ENCODE results near the gene CYBRD1.

The CYBRD1 gene

DNA sequence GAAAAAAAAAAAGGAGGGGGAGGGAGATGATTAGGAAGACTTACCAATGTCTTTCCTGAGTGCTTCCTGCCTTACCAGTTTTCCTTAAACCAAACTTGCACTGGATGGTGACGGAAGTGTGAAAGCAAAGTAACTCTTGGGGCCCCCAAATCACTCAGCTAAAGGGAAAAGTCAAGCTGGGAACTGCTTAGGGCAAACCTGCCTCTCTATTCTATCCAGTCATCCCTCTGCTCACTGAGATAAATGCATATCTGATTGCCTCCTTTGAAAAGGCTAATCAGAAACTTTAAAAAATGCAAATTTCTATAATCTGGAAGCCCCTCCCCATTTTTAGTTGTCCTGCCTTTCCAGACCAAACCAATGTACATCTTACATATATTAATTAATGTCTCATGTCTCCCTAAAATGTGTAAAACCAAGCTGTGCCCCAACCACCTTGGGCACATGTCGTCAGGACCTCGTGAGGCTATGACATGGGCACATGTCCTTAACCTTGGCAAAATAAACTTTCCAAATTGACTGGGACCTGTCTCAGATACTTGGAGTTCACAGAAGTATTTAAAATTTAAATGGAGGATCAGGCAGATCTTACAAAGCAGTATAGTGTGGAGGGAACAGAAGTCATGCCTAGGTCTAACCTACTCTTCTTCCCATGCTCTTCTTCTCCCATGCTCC is 7.2 kb upstream of the CYBRD1 start:
- 100% methylated on average over 3 of the region's 3 CpGs for WGBS (ENCODE audit: insufficient coverage)
- CTCF ChIA-PET = interaction anchor here (1.3 kb wide), 1 partner anchor 31 kb away, joined by 3 read pairs; no protein-coding TSS in a partner anchor
- Histone ChIP-seq H3K27ac (ENCODE audit: insufficient read depth in 1 of 2, low read depth in 1 of 2, low read length in 2 of 2, poor library complexity in 1 of 2, severe bottlenecking in 2 of 2) (no peak overlapping the region), H3K27me3 (replicated peaks in 2 of 5; ENCODE audit: control insufficient read depth in 4 of 5, insufficient read depth in 5 of 5, low read length in 4 of 5) (no peaks in the 10 kb centered on the region), H3K36me3 (ENCODE audit: control insufficient read depth in 4 of 4, insufficient read depth in 4 of 4, low read length in 3 of 4) (no peaks in the 10 kb centered on the region), H3K4me3 (ENCODE audit: control insufficient read depth in 1 of 7, extremely low read depth in 1 of 7, insufficient read depth in 4 of 7, low read depth in 2 of 7, low read length in 6 of 7) (no peak overlapping the region), H3K9me3 (ENCODE audit: control extremely low read depth in 1 of 5, control insufficient read depth in 4 of 5, insufficient read depth in 2 of 5, low read depth in 1 of 5, low read length in 4 of 5) (no peaks in the 10 kb centered on the region), H3K4me1 (ENCODE audit: control extremely low read depth in 1 of 4, control insufficient read depth in 4 of 4, insufficient read depth in 4 of 4, low read length in 3 of 4) (peaks cover 17 to 46% (median 23%) of the 10 kb centered on the region in 4 experiments)
- POLR2A ChIA-PET = no interaction called here
- DNase-seq = no peak

DNA sequence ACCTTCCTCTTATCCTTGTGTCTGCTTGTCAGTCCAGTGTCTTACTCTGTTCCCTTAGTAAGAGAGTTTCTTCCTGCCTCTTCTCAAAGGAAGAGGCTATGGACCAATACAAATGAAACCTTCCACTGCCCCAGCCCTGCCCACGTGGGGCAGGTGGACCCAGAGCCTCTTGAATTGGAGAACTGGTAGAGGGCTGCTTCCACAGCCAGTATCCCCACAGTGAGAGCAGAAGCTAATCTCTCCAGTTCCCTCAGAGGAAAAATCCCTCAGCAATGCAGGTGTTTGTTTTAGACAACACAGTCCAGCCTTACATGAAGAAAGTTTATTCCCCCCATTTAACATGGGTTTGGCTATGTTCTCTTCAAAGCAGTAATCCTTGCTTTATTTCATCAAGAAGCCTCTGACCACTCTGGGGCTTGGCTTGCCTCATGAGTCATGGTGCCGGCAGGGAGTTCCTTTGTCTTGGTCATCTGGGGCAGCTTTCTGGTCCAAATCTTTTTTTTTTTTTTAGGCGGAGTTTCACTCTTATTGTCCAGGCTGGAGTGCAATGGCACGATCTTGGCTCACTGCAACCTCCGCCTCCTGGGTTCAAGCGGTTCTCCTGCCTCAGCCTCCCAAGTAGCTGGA is 6.5 kb upstream of the CYBRD1 start:
- POLR2A ChIA-PET = no interaction called here
- H3K4me1 ChIP-seq (ENCODE audit: control extremely low read depth in 1 of 4, control insufficient read depth in 4 of 4, insufficient read depth in 4 of 4, low read length in 3 of 4) = peaks cover 17 to 50% (median 24%) of the 10 kb centered on the region in 4 experiments
- no peak overlapping the region for H3K4me3 ChIP-seq (ENCODE audit: control insufficient read depth in 1 of 7, extremely low read depth in 1 of 7, insufficient read depth in 4 of 7, low read depth in 2 of 7, low read length in 6 of 7)
- CTCF ChIA-PET = interaction anchor here (0.6 kb wide), 1 partner anchor 15 kb away, joined by 3 read pairs; no protein-coding TSS in a partner anchor
- H3K36me3 ChIP-seq (ENCODE audit: control insufficient read depth in 4 of 4, insufficient read depth in 4 of 4, low read length in 3 of 4) = no peaks in the 10 kb centered on the region
- DNase-seq = no peak
- 94% methylated on average over 2 of the region's 6 CpGs for WGBS (ENCODE audit: insufficient coverage)
- H3K27ac ChIP-seq (ENCODE audit: insufficient read depth in 1 of 2, low read depth in 1 of 2, low read length in 2 of 2, poor library complexity in 1 of 2, severe bottlenecking in 2 of 2) = no peak overlapping the region
- no peaks in the 10 kb centered on the region for H3K27me3 ChIP-seq (replicated peaks in 2 of 5; ENCODE audit: control insufficient read depth in 4 of 5, insufficient read depth in 5 of 5, low read length in 4 of 5)
- no peaks in the 10 kb centered on the region for H3K9me3 ChIP-seq (ENCODE audit: control extremely low read depth in 1 of 5, control insufficient read depth in 4 of 5, insufficient read depth in 2 of 5, low read depth in 1 of 5, low read length in 4 of 5)

DNA sequence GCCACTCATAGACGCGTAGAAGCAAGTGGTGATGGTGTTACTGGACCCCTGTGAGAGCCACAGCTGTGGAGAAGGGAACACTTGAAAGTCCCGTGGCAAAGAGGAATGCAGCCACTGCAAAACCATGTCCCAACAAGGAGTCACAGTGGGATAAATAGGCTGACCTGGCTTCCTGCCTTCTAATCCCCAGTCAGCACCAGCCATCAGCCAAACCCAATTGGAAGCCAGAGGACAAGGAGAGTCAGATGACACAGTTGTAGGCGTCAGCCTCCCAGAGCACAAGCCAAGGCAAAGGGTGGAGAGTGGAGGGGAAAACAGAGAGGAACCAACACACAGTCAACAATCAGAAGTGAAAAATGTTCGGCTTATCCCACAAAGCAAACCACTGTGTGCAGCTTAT is 5.5 kb upstream of the CYBRD1 start:
- Histone ChIP-seq H3K27me3 (replicated peaks in 2 of 5; ENCODE audit: control insufficient read depth in 4 of 5, insufficient read depth in 5 of 5, low read length in 4 of 5) (no peaks in the 10 kb centered on the region), H3K4me1 (ENCODE audit: control extremely low read depth in 1 of 4, control insufficient read depth in 4 of 4, insufficient read depth in 4 of 4, low read length in 3 of 4) (peaks cover 20 to 54% (median 29%) of the 10 kb centered on the region in 4 experiments), H3K4me3 (ENCODE audit: control insufficient read depth in 1 of 7, extremely low read depth in 1 of 7, insufficient read depth in 4 of 7, low read depth in 2 of 7, low read length in 6 of 7) (no peak overlapping the region), H3K36me3 (ENCODE audit: control insufficient read depth in 4 of 4, insufficient read depth in 4 of 4, low read length in 3 of 4) (no peaks in the 10 kb centered on the region), H3K9me3 (ENCODE audit: control extremely low read depth in 1 of 5, control insufficient read depth in 4 of 5, insufficient read depth in 2 of 5, low read depth in 1 of 5, low read length in 4 of 5) (no peaks in the 10 kb centered on the region), H3K27ac (ENCODE audit: insufficient read depth in 1 of 2, low read depth in 1 of 2, low read length in 2 of 2, poor library complexity in 1 of 2, severe bottlenecking in 2 of 2) (no peak overlapping the region)
- ChIA-PET POLR2A (no interaction called here), CTCF (no interaction called here)
- DNase-seq = no peak
- WGBS (ENCODE audit: insufficient coverage) = 98% methylated on average over 4 of the region's 5 CpGs

DNA sequence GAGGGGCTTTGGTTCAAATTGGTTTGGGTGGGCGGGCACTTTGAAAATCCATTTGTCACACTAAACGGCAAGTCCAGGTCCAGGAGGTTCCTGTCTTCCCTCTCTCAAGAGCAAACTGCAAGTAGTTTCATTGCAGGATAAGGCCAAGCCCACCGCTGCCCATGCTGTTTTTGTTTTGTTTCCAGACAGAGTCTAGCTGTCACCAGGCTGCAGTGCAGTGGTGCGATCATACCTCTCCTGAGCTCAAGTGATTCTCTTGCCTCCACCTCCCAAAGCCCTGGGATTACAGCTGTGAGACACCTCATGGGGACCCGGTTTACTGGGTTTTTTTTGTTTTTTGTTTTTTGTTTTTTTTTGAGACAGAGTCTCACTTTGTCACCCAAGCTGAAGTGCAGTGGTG is 1.8 kb upstream of the CYBRD1 start:
- DNase-seq = no peak
- no peaks in the 10 kb centered on the region for H3K9me3 ChIP-seq (ENCODE audit: control extremely low read depth in 1 of 5, control insufficient read depth in 4 of 5, insufficient read depth in 2 of 5, low read depth in 1 of 5, low read length in 4 of 5)
- H3K27ac ChIP-seq (ENCODE audit: insufficient read depth in 1 of 2, low read depth in 1 of 2, low read length in 2 of 2, poor library complexity in 1 of 2, severe bottlenecking in 2 of 2) = no peak overlapping the region
- no peaks in the 10 kb centered on the region for H3K27me3 ChIP-seq (replicated peaks in 2 of 5; ENCODE audit: control insufficient read depth in 4 of 5, insufficient read depth in 5 of 5, low read length in 4 of 5)
- peaks cover 13 to 47% (median 22%) of the 10 kb centered on the region in 4 experiments for H3K4me1 ChIP-seq (ENCODE audit: control extremely low read depth in 1 of 4, control insufficient read depth in 4 of 4, insufficient read depth in 4 of 4, low read length in 3 of 4)
- no peak overlapping the region for H3K4me3 ChIP-seq (ENCODE audit: control insufficient read depth in 1 of 7, extremely low read depth in 1 of 7, insufficient read depth in 4 of 7, low read depth in 2 of 7, low read length in 6 of 7)
- ChIA-PET POLR2A (no interaction called here), CTCF (interaction anchor here (0.8 to 1.1 kb wide), 2 partner anchors 9 to 11 kb away, joined by 3 read pairs; no protein-coding TSS in a partner anchor)
- no peaks in the 10 kb centered on the region for H3K36me3 ChIP-seq (ENCODE audit: control insufficient read depth in 4 of 4, insufficient read depth in 4 of 4, low read length in 3 of 4)
- WGBS (ENCODE audit: insufficient coverage) = 92% methylated on average over 4 of the region's 5 CpGs

DNA sequence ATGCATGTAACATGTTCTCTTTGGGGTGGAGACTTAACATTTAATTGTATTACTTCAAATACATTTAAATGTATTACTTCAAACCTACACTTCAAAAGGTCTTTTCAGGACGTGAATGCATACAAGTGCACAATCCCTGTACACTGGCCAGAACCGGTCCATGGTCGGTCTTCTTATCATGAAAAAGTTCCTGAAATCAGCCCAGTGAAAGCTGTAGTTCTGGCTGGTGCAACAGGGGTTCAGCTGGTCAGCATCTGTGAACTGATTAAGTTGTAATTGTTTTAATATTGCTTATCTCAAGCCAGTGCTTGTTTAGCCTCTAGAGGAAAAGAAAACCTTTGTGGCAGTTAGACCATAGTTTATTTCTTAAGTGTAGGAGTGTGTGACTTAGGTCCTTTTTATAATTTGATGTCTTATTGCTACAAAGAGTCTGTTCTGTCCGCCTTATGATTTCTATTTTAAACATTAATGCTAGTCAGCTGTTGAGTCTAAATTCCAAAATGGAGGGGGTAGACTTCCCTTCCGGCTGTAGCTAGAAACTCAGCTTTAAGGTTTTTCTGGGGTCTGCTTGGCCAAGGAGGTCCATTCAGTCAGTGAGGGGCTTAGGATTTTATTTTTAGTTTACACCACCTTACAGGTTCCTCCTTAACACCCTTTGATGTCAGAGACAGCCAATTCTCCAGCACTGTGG is 768 bp upstream of the CYBRD1 start:
- WGBS (ENCODE audit: insufficient coverage) = 100% methylated on average over 3 of the region's 5 CpGs
- ChIA-PET CTCF (interaction anchor here (0.6 to 1.3 kb wide), 6 partner anchors 10 to 22 kb away, joined by 3 to 4 read pairs (median 3); no protein-coding TSS in a partner anchor), POLR2A (interaction anchor here (1.5 to 3.6 kb wide), 2 partner anchors 9 to 88 kb away, joined by 3 to 11 read pairs; partner anchors contain the start of genes DCAF17 and METTL8)
- H3K27ac ChIP-seq (ENCODE audit: insufficient read depth in 1 of 2, low read depth in 1 of 2, low read length in 2 of 2, poor library complexity in 1 of 2, severe bottlenecking in 2 of 2) = peak overlapping the region; percentile 22 to 86
- H3K36me3 ChIP-seq (ENCODE audit: control insufficient read depth in 4 of 4, insufficient read depth in 4 of 4, low read length in 3 of 4) = no peaks in the 10 kb centered on the region
- H3K4me1 ChIP-seq (ENCODE audit: control extremely low read depth in 1 of 4, control insufficient read depth in 4 of 4, insufficient read depth in 4 of 4, low read length in 3 of 4) = peaks cover 13 to 47% (median 22%) of the 10 kb centered on the region in 4 experiments
- H3K9me3 ChIP-seq (ENCODE audit: control extremely low read depth in 1 of 5, control insufficient read depth in 4 of 5, insufficient read depth in 2 of 5, low read depth in 1 of 5, low read length in 4 of 5) = no peaks in the 10 kb centered on the region
- peak in 1 of 3 donors; percentile 17 for DNase-seq
- peak overlapping the region; percentile 61 to 93 (median 86) for H3K4me3 ChIP-seq (ENCODE audit: control insufficient read depth in 1 of 7, extremely low read depth in 1 of 7, insufficient read depth in 4 of 7, low read depth in 2 of 7, low read length in 6 of 7)
- H3K27me3 ChIP-seq (replicated peaks in 2 of 5; ENCODE audit: control insufficient read depth in 4 of 5, insufficient read depth in 5 of 5, low read length in 4 of 5) = no peaks in the 10 kb centered on the region

DNA sequence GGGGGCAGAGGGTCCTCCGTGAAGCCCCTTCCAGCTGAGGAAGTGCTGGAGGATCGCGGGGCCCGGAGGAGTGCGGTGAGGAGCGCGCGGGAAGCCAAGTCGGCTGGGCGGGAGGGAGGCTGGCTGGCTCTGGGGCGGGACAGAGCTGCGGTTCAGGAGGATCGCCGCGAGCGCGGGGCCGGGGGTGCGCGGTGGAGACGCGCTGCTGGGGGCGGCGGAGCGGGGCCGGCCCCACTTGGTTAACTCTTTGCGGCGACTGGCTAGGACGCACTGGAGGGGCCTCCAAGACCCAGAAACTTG is 464 bp downstream of the CYBRD1 start:
- ChIA-PET CTCF (interaction anchor here (1.1 to 1.7 kb wide), 4 partner anchors 12 to 51 kb away, joined by 3 to 5 read pairs (median 3); no protein-coding TSS in a partner anchor), POLR2A (interaction anchor here (1.5 to 3.6 kb wide), 2 partner anchors 11 to 89 kb away, joined by 3 to 11 read pairs; partner anchors contain the start of genes DCAF17 and METTL8)
- H3K27ac ChIP-seq (ENCODE audit: insufficient read depth in 1 of 2, low read depth in 1 of 2, low read length in 2 of 2, poor library complexity in 1 of 2, severe bottlenecking in 2 of 2) = peak overlapping the region; percentile 66 to 86
- H3K4me1 ChIP-seq (ENCODE audit: control extremely low read depth in 1 of 4, control insufficient read depth in 4 of 4, insufficient read depth in 4 of 4, low read length in 3 of 4) = peaks cover 13 to 47% (median 22%) of the 10 kb centered on the region in 4 experiments
- no peaks in the 10 kb centered on the region for H3K27me3 ChIP-seq (replicated peaks in 2 of 5; ENCODE audit: control insufficient read depth in 4 of 5, insufficient read depth in 5 of 5, low read length in 4 of 5)
- 0% methylated on average over 28 of the region's 29 CpGs for WGBS (ENCODE audit: insufficient coverage)
- H3K4me3 ChIP-seq (ENCODE audit: control insufficient read depth in 1 of 7, extremely low read depth in 1 of 7, insufficient read depth in 4 of 7, low read depth in 2 of 7, low read length in 6 of 7) = peak overlapping the region; percentile 61 to 93 (median 86)
- peaks cover 0 to 4% (median 2%) of the 10 kb centered on the region in 4 experiments for H3K36me3 ChIP-seq (ENCODE audit: control insufficient read depth in 4 of 4, insufficient read depth in 4 of 4, low read length in 3 of 4)
- peak; percentile 29 to 78 (median 62) for DNase-seq
- H3K9me3 ChIP-seq (ENCODE audit: control extremely low read depth in 1 of 5, control insufficient read depth in 4 of 5, insufficient read depth in 2 of 5, low read depth in 1 of 5, low read length in 4 of 5) = no peaks in the 10 kb centered on the region
